ENCODE measurements around the gene PYGL. TPM values are rescaled to one million over a fixed set of nuclear protein-coding genes. Genes with fewer than 3 reads are reported as not detected.

PYGL gene
- total RNA-seq, 1 donor from 2014 or later, result 5.8 TPM

DNA sequence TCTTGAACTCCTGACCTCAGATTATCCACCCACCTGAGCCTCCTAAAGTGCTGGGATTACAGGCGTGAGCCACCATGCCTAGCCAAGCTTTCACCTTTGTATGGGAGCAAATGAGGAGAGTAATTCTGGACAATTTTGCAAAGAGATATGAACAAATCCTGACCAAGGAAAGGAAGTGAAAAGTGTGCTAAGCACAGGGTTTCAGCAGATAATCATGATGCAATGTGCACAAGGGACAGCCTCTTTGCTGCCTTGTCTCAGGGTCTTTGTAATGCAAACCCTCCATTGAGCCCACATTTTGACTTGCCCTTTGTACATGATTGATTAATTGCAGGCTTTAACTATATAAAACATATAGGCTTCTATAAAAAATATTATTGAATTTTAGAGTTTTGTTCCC, 9.2 kb upstream of the PYGL start:
- TF ChIP-seq, protein P1, sequence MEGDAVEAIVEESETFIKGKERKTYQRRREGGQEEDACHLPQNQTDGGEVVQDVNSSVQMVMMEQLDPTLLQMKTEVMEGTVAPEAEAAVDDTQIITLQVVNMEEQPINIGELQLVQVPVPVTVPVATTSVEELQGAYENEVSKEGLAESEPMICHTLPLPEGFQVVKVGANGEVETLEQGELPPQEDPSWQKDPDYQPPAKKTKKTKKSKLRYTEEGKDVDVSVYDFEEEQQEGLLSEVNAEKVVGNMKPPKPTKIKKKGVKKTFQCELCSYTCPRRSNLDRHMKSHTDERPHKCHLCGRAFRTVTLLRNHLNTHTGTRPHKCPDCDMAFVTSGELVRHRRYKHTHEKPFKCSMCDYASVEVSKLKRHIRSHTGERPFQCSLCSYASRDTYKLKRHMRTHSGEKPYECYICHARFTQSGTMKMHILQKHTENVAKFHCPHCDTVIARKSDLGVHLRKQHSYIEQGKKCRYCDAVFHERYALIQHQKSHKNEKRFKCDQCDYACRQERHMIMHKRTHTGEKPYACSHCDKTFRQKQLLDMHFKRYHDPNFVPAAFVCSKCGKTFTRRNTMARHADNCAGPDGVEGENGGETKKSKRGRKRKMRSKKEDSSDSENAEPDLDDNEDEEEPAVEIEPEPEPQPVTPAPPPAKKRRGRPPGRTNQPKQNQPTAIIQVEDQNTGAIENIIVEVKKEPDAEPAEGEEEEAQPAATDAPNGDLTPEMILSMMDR (IDR thresholded peaks at IDR 0.05; ENCODE audit: borderline replicate concordance), result no peak
- no peaks in the 10 kb centered on the region for H3K36me3 ChIP-seq
- H3K27me3 ChIP-seq (ENCODE audit: low read depth), result peaks cover 6% of the 10 kb centered on the region
- no peak overlapping the region for H3K4me3 ChIP-seq
- H3K27ac ChIP-seq (replicated peaks), result no peak overlapping the region
- intact Hi-C loops (cut with micrococcal nuclease), result loop anchor here (5.0 kb wide), 1 partner anchor 274 kb away; no protein-coding TSS in a partner anchor
- DNase-seq, result no peak
- H3K4me1 ChIP-seq, result peaks cover 11% of the 10 kb centered on the region
- H3K9me3 ChIP-seq (replicated peaks), result peaks cover 8% of the 10 kb centered on the region

DNA sequence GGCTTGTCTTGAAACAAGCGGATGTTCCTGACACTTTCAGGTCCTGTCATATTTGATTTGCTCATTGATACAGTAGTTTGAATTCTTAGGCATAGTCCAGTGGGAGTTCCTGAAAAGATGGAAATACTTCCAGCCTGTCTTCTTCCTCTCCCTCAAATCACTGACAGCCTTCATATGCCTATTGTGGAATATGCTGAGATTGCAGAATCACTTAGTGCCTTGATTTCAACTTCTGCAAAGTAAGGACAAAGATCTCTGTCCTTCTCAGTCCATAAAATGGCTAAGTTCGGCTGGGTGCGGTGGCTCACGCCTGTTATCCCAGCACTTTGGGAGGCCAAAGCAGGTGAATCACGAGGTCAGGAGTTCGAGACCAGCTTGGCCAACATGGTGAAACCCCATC, 6.7 kb upstream of the PYGL start:
- Histone ChIP-seq H3K27ac (replicated peaks) (no peak overlapping the region), H3K4me1 (peaks cover 11% of the 10 kb centered on the region), H3K9me3 (replicated peaks) (peaks cover 8% of the 10 kb centered on the region), H3K27me3 (ENCODE audit: low read depth) (no peaks in the 10 kb centered on the region), H3K36me3 (no peaks in the 10 kb centered on the region), H3K4me3 (no peak overlapping the region)
- intact Hi-C loops (cut with micrococcal nuclease), result loop anchor here (5.0 kb wide), 1 partner anchor 276 kb away; no protein-coding TSS in a partner anchor
- TF ChIP-seq, protein P1 (IDR thresholded peaks at IDR 0.05; ENCODE audit: borderline replicate concordance), result no peak
- no peak for DNase-seq

GRCh38 chr14:50948205-50948604, 3.9 kb upstream of the PYGL start:
- Histone ChIP-seq H3K4me1 (peaks cover 20% of the 10 kb centered on the region), H3K4me3 (no peak overlapping the region), H3K36me3 (no peaks in the 10 kb centered on the region), H3K9me3 (replicated peaks) (peaks cover 8% of the 10 kb centered on the region), H3K27me3 (ENCODE audit: low read depth) (peaks cover 3% of the 10 kb centered on the region), H3K27ac (replicated peaks) (no peak overlapping the region)
- DNase-seq, result no peak
- TF ChIP-seq, protein P1 (IDR thresholded peaks at IDR 0.05; ENCODE audit: borderline replicate concordance), result no peak
- intact Hi-C loops (cut with micrococcal nuclease), result no loop called here

DNA sequence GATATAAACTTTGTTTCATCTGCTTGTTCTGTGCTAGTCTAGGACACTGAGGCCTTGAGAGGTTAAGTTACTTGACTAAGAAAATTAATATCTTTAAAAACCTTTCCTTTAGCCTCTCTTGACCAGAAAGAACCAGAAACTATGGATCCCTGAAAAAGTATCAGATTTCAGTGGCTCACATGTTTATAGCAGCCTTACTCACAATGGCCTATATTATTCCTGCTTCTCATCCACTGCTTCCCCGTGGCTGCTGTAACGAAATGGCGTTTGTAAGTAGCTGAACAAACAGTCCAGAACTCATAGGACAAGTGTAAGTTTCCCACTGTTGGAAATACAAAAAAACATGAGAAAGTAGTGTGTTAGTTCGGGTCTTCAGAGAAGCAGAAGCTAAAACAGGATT, 3.2 kb upstream of the PYGL start:
- DNase-seq, result no peak
- intact Hi-C loops (cut with micrococcal nuclease), result no loop called here
- H3K9me3 ChIP-seq (replicated peaks), result peaks cover 8% of the 10 kb centered on the region
- peaks cover 6% of the 10 kb centered on the region for H3K27me3 ChIP-seq (ENCODE audit: low read depth)
- H3K36me3 ChIP-seq, result no peaks in the 10 kb centered on the region
- no peak overlapping the region for H3K27ac ChIP-seq (replicated peaks)
- no peak overlapping the region for H3K4me3 ChIP-seq
- H3K4me1 ChIP-seq, result peaks cover 22% of the 10 kb centered on the region
- TF ChIP-seq, protein P1 (IDR thresholded peaks at IDR 0.05; ENCODE audit: borderline replicate concordance), result no peak

DNA sequence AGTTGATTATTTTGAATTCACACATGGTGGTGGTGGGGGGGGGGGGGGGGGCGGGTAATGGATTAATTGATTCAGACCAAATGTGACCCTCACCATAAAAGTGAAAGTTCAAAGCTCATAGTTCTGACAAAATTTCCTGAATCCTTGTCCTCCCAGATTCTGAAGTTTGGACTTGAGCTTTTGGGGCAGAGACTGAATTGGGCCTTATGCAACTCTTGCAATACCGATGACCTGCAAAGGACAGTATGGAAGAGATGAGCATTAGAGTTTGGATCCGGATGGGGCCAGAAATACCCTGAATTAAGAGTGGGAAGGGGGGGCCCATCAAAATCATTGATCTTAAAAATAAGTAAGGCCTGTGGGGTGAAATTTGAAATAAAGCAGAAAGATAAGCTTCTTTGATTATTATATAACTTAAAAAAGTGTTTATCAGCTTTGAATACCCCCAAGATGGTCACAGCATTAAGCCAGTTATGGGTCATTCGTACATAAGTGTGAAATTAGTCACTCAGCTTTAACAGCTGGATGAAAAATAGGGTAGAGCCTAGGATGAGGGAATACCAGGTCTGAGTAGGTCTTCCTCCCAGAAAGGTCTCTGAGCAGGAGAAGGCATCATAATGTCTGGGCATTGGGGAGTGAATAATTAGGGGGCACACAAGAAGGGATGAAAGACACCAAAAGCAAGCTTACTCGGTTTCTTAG, 2.1 kb upstream of the PYGL start:
- H3K9me3 ChIP-seq (replicated peaks), result peaks cover 8% of the 10 kb centered on the region
- no peak for DNase-seq
- peaks cover 22% of the 10 kb centered on the region for H3K4me1 ChIP-seq
- H3K4me3 ChIP-seq, result no peak overlapping the region
- intact Hi-C loops (cut with micrococcal nuclease), result no loop called here
- no peaks in the 10 kb centered on the region for H3K36me3 ChIP-seq
- H3K27ac ChIP-seq (replicated peaks), result no peak overlapping the region
- TF ChIP-seq, protein P1 (IDR thresholded peaks at IDR 0.05; ENCODE audit: borderline replicate concordance), result no peak
- peaks cover 6% of the 10 kb centered on the region for H3K27me3 ChIP-seq (ENCODE audit: low read depth)
